Panc1 (cell line): ENCODE measurements around the gene MITF. TPM values are rescaled to one million over a fixed set of nuclear protein-coding genes. Genes with fewer than 3 reads are reported as not detected.

Experiments
- ATAC-seq: fragments of 200-7000 bp; cut with Tn5 transposase; 2 replicates; pipeline ENCODE4 v1.9.1; 2020; ENCODE audit warnings: mild to moderate bottlenecking, moderate library complexity
- BruUV-seq: library from RNA; stranded (reverse); fragments of 400-500 nt; replicated peaks from 2 replicates; lab custom pipeline; 2021; lab: Mats Ljungman, UMichigan
- CTCF ChIA-PET: fragments of 300-600 bp; sonication (Branson Sonifier 250); formaldehyde crosslinking; loops from one replicate; lab custom pipeline; 2022; ENCODE audit warnings: antibody characterized with exemption; lab: Charles Lee
- POLR2A ChIA-PET: fragments of 300-600 bp; sonication (Branson Sonifier 250); formaldehyde crosslinking; loops from one replicate; lab custom pipeline; 2022; ENCODE audit warnings: antibody characterized with exemption; lab: Charles Lee
- DNase-seq: peaks from one replicate; pipeline ENCODE4 v3.0.0-alpha.2; 2010; ENCODE audit warnings: low read depth, low spot score
- H3K27ac ChIP-seq: 2 replicates; pipeline ENCODE4 v1.5.1; 2011; ENCODE audit warnings: mild to moderate bottlenecking, low read length, inconsistent platforms
- H3K27me3 ChIP-seq: fragments of 200-500 bp; sonication (Bioruptor generic); 2 replicates; pipeline ENCODE4 v1.6.0; 2014; ENCODE audit warnings: low read length, inconsistent platforms; ENCODE audit not compliant: control insufficient read depth, insufficient read depth
- H3K36me3 ChIP-seq: fragments of 200-500 bp; sonication (Bioruptor generic); 2 replicates; pipeline ENCODE4 v1.5.1; 2014; ENCODE audit warnings: inconsistent platforms, mild to moderate bottlenecking, low read length, moderate library complexity; ENCODE audit not compliant: control insufficient read depth, insufficient read depth
- H3K4me1 ChIP-seq: 2 replicates; pipeline ENCODE4 v1.5.1; 2011; ENCODE audit warnings: inconsistent platforms, mild to moderate bottlenecking, low read length, moderate library complexity; ENCODE audit not compliant: control insufficient read depth, insufficient read depth
- H3K4me3 ChIP-seq, 2 experiments: 2 replicates each; pipeline ENCODE4 v1.5.1; 2011 to 2012; ENCODE audit warnings: low read depth in 2 of 2, low read length in 2 of 2, mild to moderate bottlenecking in 2 of 2, inconsistent platforms in 1 of 2, moderate library complexity in 1 of 2
- H3K9me3 ChIP-seq: fragments of 200-500 bp; sonication (Bioruptor generic); 2 replicates; pipeline ENCODE4 v1.5.1; 2014; ENCODE audit warnings: low read depth, mild to moderate bottlenecking, inconsistent platforms, low read length, moderate library complexity; ENCODE audit not compliant: control insufficient read depth, insufficient read depth
- CTCF ChIP-seq: fragments of 450-650 bp; IDR thresholded peaks from 2 replicates; pipeline ENCODE4 v1.5.1; 2017; ENCODE audit warnings: mild to moderate bottlenecking
- POLR2AphosphoS5 ChIP-seq: IDR thresholded peaks from 2 replicates; pipeline ENCODE4 v1.6.1; 2012; ENCODE audit warnings: mild to moderate bottlenecking, low read depth, low read length, moderate library complexity
- REST ChIP-seq, 2 experiments: IDR thresholded peaks; 2 replicates each; pipeline ENCODE4 v1.6.1; 2011 to 2012; ENCODE audit warnings: low read depth in 2 of 2, control low read depth in 1 of 2, low read length in 1 of 2, mild to moderate bottlenecking in 1 of 2, moderate library complexity in 1 of 2; ENCODE audit not compliant: insufficient read depth in 1 of 2
- SIN3A ChIP-seq: IDR thresholded peaks from 2 replicates; pipeline ENCODE4 v1.6.1; 2012; ENCODE audit warnings: low read depth, mild to moderate bottlenecking, low read length, moderate library complexity, borderline replicate concordance; ENCODE audit not compliant: insufficient read depth
- TCF7L2 ChIP-seq: IDR thresholded peaks from 2 replicates; pipeline ENCODE4 v1.6.1; 2011; ENCODE audit warnings: mild to moderate bottlenecking, low read depth, low read length, inconsistent platforms
- in situ Hi-C: cut with HindIII; loops from 2 replicates; pipeline ENCODE4 v1.10.0; 2016; ENCODE audit warnings: low sequenced_read_pairs, low pct_unique_long_range_greater_than_20kb
- intact Hi-C: fragments of 100-400 bp; cut with micrococcal nuclease; formaldehyde crosslinking; loops from one replicate; pipeline ENCODE4 v1.10.0; 2022; ENCODE audit not compliant: unreplicated experiment
- total RNA-seq: library from RNA; stranded (reverse); gene quantifications from one replicate; pipeline ENCODE4 v1.2.1, GENCODE V29; 2021; ENCODE audit not compliant: unreplicated experiment

Gene MITF
- total RNA-seq, 1 experiment from 2014 or later = 10.8 TPM

GRCh38 chr3:69823743-69824142 lies 84.5 kb downstream of the MITF start:
- Histone ChIP-seq H3K27ac (no peak overlapping the region), H3K27me3 (no peaks in the 10 kb centered on the region), H3K9me3 (no peaks in the 10 kb centered on the region), H3K4me3 (no peak overlapping the region), H3K36me3 (no peaks in the 10 kb centered on the region), H3K4me1 (no peaks in the 10 kb centered on the region)
- in situ Hi-C loops = no loop called here
- DNase-seq (no peak), ATAC-seq (no peak)
- intact Hi-C loops = no loop called here
- TF ChIP-seq SIN3A = no peak
- ChIA-PET CTCF (no interaction called here), POLR2A (no interaction called here)
- no TSS peak for BruUV-seq

GRCh38 chr3:69825446-69825845 lies 86.2 kb downstream of the MITF start:
- in situ Hi-C loops (no loop called here), intact Hi-C loops (no loop called here)
- BruUV-seq = no TSS peak
- no peaks in the 10 kb centered on the region for H3K9me3 ChIP-seq
- DNase-seq (no peak), ATAC-seq (no peak)
- H3K27ac ChIP-seq = no peak overlapping the region
- no peaks in the 10 kb centered on the region for H3K27me3 ChIP-seq
- TF ChIP-seq SIN3A (no peak), REST (IDR thresholded peaks at IDR 0.05; ENCODE audit: insufficient read depth in 1 of 2, low read depth in 2 of 2, low read length in 1 of 2) (no peak), POLR2AphosphoS5 (no peak), CTCF (no peak), TCF7L2 (no peak)
- CTCF ChIA-PET = no interaction called here
- H3K4me3 ChIP-seq = no peak overlapping the region
- H3K4me1 ChIP-seq = no peaks in the 10 kb centered on the region
- POLR2A ChIA-PET = no interaction called here
- H3K36me3 ChIP-seq = no peaks in the 10 kb centered on the region

GRCh38 chr3:69827127-69827526 lies 87.9 kb downstream of the MITF start:
- POLR2A ChIA-PET = no interaction called here
- ATAC-seq = no peak

More at GRCh38 chr3:69827127-69827526, 87.9 kb downstream of the MITF start:
- in situ Hi-C loops = no loop called here
- Histone ChIP-seq H3K4me3 (no peak overlapping the region), H3K36me3 (no peaks in the 10 kb centered on the region), H3K4me1 (no peaks in the 10 kb centered on the region), H3K27ac (no peak overlapping the region), H3K27me3 (no peaks in the 10 kb centered on the region), H3K9me3 (no peaks in the 10 kb centered on the region)
- no peak for DNase-seq
- no TSS peak for BruUV-seq
- intact Hi-C loops = no loop called here
- CTCF ChIA-PET = no interaction called here
- TF ChIP-seq CTCF = no peak
- TF ChIP-seq TCF7L2 = no peak
- TF ChIP-seq SIN3A = no peak
- no peak for TF ChIP-seq REST (IDR thresholded peaks at IDR 0.05; ENCODE audit: insufficient read depth in 1 of 2, low read depth in 2 of 2, low read length in 1 of 2)
- no peak for TF ChIP-seq POLR2AphosphoS5
